OCI-LY3 (cell line): ENCODE data around the gene ST3GAL5.
"Not testable (repeated sequence)": the region's sequence is repeated elsewhere in the genome, so short reads cannot be mapped to it uniquely, and the experiment has no call there.

Source experiments
- H2AFZ ChIP-seq: fragments of 200-600, 300-600 bp; shearing (Covaris generic); 2 replicates; pipeline ENCODE4 v1.6.0; 2014; ENCODE audit warnings: antibody characterized with exemption, low read depth, low read length
- H3K27ac ChIP-seq: fragments of 200-600, 300-600 bp; sonication (generic); 2 replicates; pipeline ENCODE4 v1.5.1; 2014; ENCODE audit warnings: mild to moderate bottlenecking, low read length, moderate library complexity, mixed read lengths
- H3K27me3 ChIP-seq: fragments of 200-600, 300-600 bp; sonication (generic); 2 replicates; pipeline ENCODE4 v1.6.1; 2014; ENCODE audit warnings: low read depth, low read length, mixed read lengths
- H3K36me3 ChIP-seq: fragments of 200-600, 300-600 bp; sonication (generic); replicated peaks from 2 replicates; pipeline ENCODE3; 2014; ENCODE audit warnings: low read depth, low read length, mixed read lengths
- H3K4me1 ChIP-seq: fragments of 300-600, 200-600 bp; sonication (generic); 2 replicates; pipeline ENCODE4 v1.6.1; 2014; ENCODE audit warnings: low read length, mixed read lengths
- H3K4me2 ChIP-seq: fragments of 200-600, 300-600 bp; sonication (generic); 2 replicates; pipeline ENCODE4 v1.6.1; 2014; ENCODE audit warnings: low read length, mixed read lengths
- H3K4me3 ChIP-seq: fragments of 300-600, 200-600 bp; sonication (generic); 2 replicates; pipeline ENCODE4 v1.5.1; 2014; ENCODE audit warnings: antibody characterized with exemption, mild to moderate bottlenecking, low read length, moderate library complexity
- H3K79me2 ChIP-seq: fragments of 300-600, 200-600 bp; shearing (Covaris generic); 2 replicates; pipeline ENCODE4 v1.6.1; 2014; ENCODE audit warnings: mild to moderate bottlenecking, low read length, mixed read lengths
- H3K9ac ChIP-seq: fragments of 300-600, 200-600 bp; shearing (Covaris generic); 2 replicates; pipeline ENCODE4 v1.6.0; 2014; ENCODE audit warnings: mild to moderate bottlenecking, low read length, moderate library complexity
- H3K9me3 ChIP-seq: fragments of 200-600, 300-600 bp; shearing (Covaris generic); 2 replicates; pipeline ENCODE4 v1.6.1; 2014; ENCODE audit warnings: low read length, mixed read lengths; ENCODE audit not compliant: insufficient read depth
- H4K20me1 ChIP-seq: fragments of 200-600, 300-600 bp; sonication (generic); 2 replicates; pipeline ENCODE4 v1.6.1; 2016; ENCODE audit warnings: low read length, mixed read lengths; ENCODE audit not compliant: insufficient read depth
- EZH2phosphoT487 ChIP-seq: fragments of 200-600 bp; shearing (Covaris generic); IDR thresholded peaks from 2 replicates; pipeline ENCODE4 v1.6.1; 2018; ENCODE audit warnings: antibody characterized with exemption, mixed run types, low read depth
- TF ChIP-seq, protein P1 (sequence below): fragments of 200-600, 300-600 bp; sonication (generic); IDR thresholded peaks from 2 replicates; pipeline ENCODE4 v1.5.1; 2014; ENCODE audit warnings: antibody characterized with exemption, low read length, low read depth

Gene ST3GAL5

DNA sequence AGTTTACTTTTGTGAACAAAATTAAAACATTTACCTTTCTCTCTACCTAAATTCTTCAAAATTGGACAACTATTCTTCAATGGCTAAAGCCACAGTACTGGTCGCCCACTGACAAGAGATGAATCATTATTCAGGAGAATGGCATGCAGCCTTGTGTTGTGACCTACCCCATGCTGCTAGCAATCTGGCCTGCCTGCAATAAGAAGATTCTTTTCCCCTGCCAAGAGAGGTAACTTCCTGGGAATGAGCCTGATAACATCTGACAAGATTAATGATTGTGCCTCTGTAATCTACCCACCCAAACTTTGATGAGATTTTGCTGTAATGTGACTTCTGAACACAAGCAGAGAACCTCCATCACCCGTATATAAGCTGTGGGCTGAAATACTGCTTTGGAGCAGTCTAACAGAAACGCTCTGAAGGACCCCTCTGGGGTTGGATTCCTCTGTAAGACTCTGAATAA, 47.0 kb upstream of the ST3GAL5 start:
- Histone ChIP-seq H3K4me3 (no peak overlapping the region), H3K9me3 (peaks cover 3% of the 10 kb centered on the region; the same call in 1 of the 2 replicates), H3K9ac (no peak overlapping the region), H4K20me1 (no peaks in the 10 kb centered on the region), H2AFZ (no peak overlapping the region), H3K36me3 (no peaks in the 10 kb centered on the region), H3K4me2 (no peak overlapping the region), H3K27me3 (no peaks in the 10 kb centered on the region), H3K79me2 (no peaks in the 10 kb centered on the region), H3K4me1 (no peaks in the 10 kb centered on the region), H3K27ac (no peak overlapping the region)
- no peak for TF ChIP-seq EZH2phosphoT487
- TF ChIP-seq, protein P1, sequence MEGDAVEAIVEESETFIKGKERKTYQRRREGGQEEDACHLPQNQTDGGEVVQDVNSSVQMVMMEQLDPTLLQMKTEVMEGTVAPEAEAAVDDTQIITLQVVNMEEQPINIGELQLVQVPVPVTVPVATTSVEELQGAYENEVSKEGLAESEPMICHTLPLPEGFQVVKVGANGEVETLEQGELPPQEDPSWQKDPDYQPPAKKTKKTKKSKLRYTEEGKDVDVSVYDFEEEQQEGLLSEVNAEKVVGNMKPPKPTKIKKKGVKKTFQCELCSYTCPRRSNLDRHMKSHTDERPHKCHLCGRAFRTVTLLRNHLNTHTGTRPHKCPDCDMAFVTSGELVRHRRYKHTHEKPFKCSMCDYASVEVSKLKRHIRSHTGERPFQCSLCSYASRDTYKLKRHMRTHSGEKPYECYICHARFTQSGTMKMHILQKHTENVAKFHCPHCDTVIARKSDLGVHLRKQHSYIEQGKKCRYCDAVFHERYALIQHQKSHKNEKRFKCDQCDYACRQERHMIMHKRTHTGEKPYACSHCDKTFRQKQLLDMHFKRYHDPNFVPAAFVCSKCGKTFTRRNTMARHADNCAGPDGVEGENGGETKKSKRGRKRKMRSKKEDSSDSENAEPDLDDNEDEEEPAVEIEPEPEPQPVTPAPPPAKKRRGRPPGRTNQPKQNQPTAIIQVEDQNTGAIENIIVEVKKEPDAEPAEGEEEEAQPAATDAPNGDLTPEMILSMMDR = no peak

- Histone ChIP-seq H3K36me3 (no peaks in the 10 kb centered on the region), H3K9me3 (no peaks in the 10 kb centered on the region), H3K79me2 (no peaks in the 10 kb centered on the region), H3K27me3 (no peaks in the 10 kb centered on the region), H4K20me1 (no peaks in the 10 kb centered on the region), H3K27ac (no peak overlapping the region), H3K4me2 (no peak overlapping the region), H3K9ac (no peak overlapping the region), H2AFZ (no peak overlapping the region), H3K4me3 (no peak overlapping the region), H3K4me1 (no peaks in the 10 kb centered on the region)
- TF ChIP-seq EZH2phosphoT487 = no peak
- TF ChIP-seq, protein P1 = no peak
These were observed 46.5 kb upstream of the ST3GAL5 start for GRCh38 chr2:85935170-85935745.

DNA sequence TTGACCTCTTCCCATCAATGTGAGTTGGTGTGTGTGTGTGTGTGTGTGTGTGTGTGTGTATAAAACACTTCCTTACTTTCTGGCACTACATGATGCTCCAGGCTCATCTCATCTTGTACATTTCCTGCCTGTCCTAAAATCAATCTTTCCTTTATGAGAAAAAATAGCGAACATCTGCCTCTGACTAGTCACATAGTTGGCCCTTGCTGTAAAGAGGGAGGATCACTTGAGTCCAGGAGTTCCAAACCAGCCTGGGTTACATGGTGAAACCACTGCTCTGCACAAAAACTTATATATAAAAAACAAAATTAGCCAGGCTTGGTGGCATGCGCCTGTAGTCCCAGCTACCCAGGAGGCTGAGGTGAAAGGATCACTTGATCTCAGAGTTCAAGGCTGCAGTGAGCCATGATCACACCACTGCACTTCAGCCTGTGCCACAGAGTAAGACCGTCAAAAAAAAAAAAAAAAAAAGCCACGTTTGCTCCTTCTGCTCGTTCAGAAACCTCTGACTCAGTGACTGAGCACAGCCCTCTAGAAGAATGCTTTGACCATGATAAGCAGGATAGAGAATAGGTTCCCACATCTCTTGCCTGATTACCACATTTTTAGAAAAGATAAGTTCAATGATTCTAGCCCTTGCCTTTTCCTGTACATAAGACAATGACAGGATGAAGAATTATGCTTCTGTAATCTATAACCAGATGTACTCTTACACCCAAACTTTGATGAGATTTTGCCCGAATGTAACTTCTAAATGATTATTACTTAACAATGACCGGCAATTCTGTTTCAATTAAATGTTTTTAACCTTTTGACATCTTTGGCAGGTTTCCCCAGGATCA, 45.2 kb upstream of the ST3GAL5 start:
- H3K4me2 ChIP-seq = no peak overlapping the region
- no peak overlapping the region for H3K4me3 ChIP-seq
- H3K27me3 ChIP-seq = no peaks in the 10 kb centered on the region
- H3K9ac ChIP-seq = no peak overlapping the region
- no peaks in the 10 kb centered on the region for H3K4me1 ChIP-seq
- H4K20me1 ChIP-seq = no peaks in the 10 kb centered on the region
- no peak for TF ChIP-seq EZH2phosphoT487
- TF ChIP-seq, protein P1 = no peak
- no peaks in the 10 kb centered on the region for H3K79me2 ChIP-seq
- no peak overlapping the region for H2AFZ ChIP-seq
- H3K27ac ChIP-seq = no peak overlapping the region
- H3K9me3 ChIP-seq = no peaks in the 10 kb centered on the region
- H3K36me3 ChIP-seq = no peaks in the 10 kb centered on the region

DNA sequence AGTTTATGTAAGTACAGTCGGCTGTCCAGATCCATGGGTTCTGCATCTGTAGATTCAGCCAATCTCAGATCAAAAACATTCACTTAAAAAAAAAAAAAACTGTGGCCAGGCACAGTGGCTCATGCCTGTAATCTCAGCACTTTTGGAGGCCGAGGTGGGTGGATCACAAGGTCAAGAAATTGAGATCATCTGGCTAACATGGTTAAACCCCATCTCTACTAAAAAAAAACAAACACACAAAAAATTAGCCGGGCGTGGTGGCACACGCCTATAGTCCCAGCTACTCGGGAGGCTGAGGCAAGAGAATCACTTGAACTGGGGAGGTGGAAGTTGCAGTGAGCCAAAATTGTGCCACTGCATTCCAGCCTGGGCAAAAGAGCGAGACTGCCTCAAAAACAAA, 42.4 kb upstream of the ST3GAL5 start:
- not testable (repeated sequence) for H3K4me2 ChIP-seq, H3K27ac ChIP-seq

More for the DNA sequence above, 42.4 kb upstream of the ST3GAL5 start:
- H3K27me3 ChIP-seq, H3K9me3 ChIP-seq, H3K9ac ChIP-seq, H3K79me2 ChIP-seq, H3K4me1 ChIP-seq, H2AFZ ChIP-seq, H4K20me1 ChIP-seq, H3K4me3 ChIP-seq, H3K36me3 ChIP-seq: not testable (repeated sequence)
